Peyer's patch (tissue), 4 donors: Measurements from ENCODE around the gene AGAP1.

Source experiments
- POLR2A ChIP-seq, 2 donors: fragments of 450-650 bp; IDR thresholded peaks; one replicate each; pipeline ENCODE4 v1.5.1; 2017; ENCODE audit warnings: antibody characterized with exemption in 2 of 2, mild to moderate bottlenecking in 2 of 2, moderate library complexity in 2 of 2
- TF ChIP-seq, protein P1 (sequence below), 6 experiments: fragments of 450-650 bp in 4 of 6; fragments of 200-600 bp in 2 of 6; sonication (generic) in 1 of 6; IDR thresholded peaks; one replicate each; pipeline ENCODE4 v1.5.1; 2017 to 2019; ENCODE audit warnings: antibody characterized with exemption in 6 of 6, mild to moderate bottlenecking in 3 of 6, moderate library complexity in 1 of 6

DNA sequence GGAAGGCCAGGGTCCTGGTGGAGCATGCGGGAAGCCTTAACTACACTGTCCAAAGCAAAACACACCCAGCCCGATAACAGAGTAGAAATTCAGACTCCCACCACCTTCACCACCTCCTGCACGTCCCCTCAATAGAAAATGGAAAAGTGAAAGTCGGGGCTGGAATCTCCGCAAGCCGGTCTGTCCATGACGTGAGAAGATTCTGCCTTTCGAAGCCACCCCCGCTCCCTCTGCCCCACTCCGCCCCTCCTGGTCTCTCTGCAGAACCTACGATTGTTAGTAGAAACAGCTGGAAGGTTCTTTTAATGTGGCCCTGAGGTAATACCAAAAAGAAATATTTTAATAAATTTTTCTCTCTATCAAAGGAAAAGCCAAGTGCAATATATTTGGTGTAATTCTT, 558.0 kb downstream of the AGAP1 start:
- TF ChIP-seq, protein P1, sequence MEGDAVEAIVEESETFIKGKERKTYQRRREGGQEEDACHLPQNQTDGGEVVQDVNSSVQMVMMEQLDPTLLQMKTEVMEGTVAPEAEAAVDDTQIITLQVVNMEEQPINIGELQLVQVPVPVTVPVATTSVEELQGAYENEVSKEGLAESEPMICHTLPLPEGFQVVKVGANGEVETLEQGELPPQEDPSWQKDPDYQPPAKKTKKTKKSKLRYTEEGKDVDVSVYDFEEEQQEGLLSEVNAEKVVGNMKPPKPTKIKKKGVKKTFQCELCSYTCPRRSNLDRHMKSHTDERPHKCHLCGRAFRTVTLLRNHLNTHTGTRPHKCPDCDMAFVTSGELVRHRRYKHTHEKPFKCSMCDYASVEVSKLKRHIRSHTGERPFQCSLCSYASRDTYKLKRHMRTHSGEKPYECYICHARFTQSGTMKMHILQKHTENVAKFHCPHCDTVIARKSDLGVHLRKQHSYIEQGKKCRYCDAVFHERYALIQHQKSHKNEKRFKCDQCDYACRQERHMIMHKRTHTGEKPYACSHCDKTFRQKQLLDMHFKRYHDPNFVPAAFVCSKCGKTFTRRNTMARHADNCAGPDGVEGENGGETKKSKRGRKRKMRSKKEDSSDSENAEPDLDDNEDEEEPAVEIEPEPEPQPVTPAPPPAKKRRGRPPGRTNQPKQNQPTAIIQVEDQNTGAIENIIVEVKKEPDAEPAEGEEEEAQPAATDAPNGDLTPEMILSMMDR (IDR thresholded peaks at IDR 0.05) = no peak
- no peak for TF ChIP-seq POLR2A (IDR thresholded peaks at IDR 0.05)
